Activated gamma-delta T cell treated with Interleukin-2 at 50 U/mL for 16 hours (primary cell): Measurements from ENCODE around the gene SLC12A9.
"Not testable (repeated sequence)": the region's sequence is repeated elsewhere in the genome, so short reads cannot be mapped to it uniquely, and the experiment has no call there.

Experiments used
- DNase-seq: peaks from one replicate; pipeline ENCODE4 v3.0.0-alpha.2; 2020

Gene SLC12A9

GRCh38 chr7:100826514-100827329, 25.8 kb upstream of the SLC12A9 start:
- no peak for DNase-seq

- DNase-seq, result no peak
Measured at GRCh38 chr7:100827330-100828226, 24.9 kb upstream of the SLC12A9 start, which contains the start of gene EPHB4. Gene EPHB4 (minus strand): TSS chr7:100827523. CDS start chr7:100827030, 493 bp downstream.

- DNase-seq, result no peak
Measured at GRCh38 chr7:100829150-100829716, 23.3 kb upstream of the SLC12A9 start.

GRCh38 chr7:100830396-100830795, 22.1 kb upstream of the SLC12A9 start:
- no peak for DNase-seq

GRCh38 chr7:100832281-100832633, 20.3 kb upstream of the SLC12A9 start:
- DNase-seq, result no peak

GRCh38 chr7:100835903-100836811, 16.4 kb upstream of the SLC12A9 start:
- no peak for DNase-seq

- no peak for DNase-seq
Measured at GRCh38 chr7:100836812-100837098, 15.8 kb upstream of the SLC12A9 start.

GRCh38 chr7:100837099-100837836, 15.2 kb upstream of the SLC12A9 start:
- peak; percentile 76 for DNase-seq

- no peak for DNase-seq
Measured at GRCh38 chr7:100839361-100839760, 13.2 kb upstream of the SLC12A9 start.

- no peak for DNase-seq
Measured at GRCh38 chr7:100840470-100841100, 11.9 kb upstream of the SLC12A9 start.

- DNase-seq, result no peak
Measured at GRCh38 chr7:100847360-100847759, 5.2 kb upstream of the SLC12A9 start.

- no peak for DNase-seq
Measured at GRCh38 chr7:100854146-100854895, 1.8 kb downstream of the SLC12A9 start.

GRCh38 chr7:100854899-100855298, 2.4 kb downstream of the SLC12A9 start:
- DNase-seq, result not testable (repeated sequence)

- no peak for DNase-seq
Measured at GRCh38 chr7:100855515-100855914, 3.0 kb downstream of the SLC12A9 start.

GRCh38 chr7:100856871-100857282, 4.4 kb downstream of the SLC12A9 start:
- DNase-seq, result no peak

- no peak for DNase-seq
Measured at GRCh38 chr7:100859856-100860255, 7.3 kb downstream of the SLC12A9 start.

GRCh38 chr7:100860702-100861615, 8.4 kb downstream of the SLC12A9 start:
- DNase-seq, result no peak

- no peak for DNase-seq
Measured at GRCh38 chr7:100861616-100861985, 9.1 kb downstream of the SLC12A9 start.

- no peak for DNase-seq
Measured at GRCh38 chr7:100863406-100863950, 11.0 kb downstream of the SLC12A9 start.
